ENCODE data around the gene ALG10B.
"Not testable (repeated sequence)": the region's sequence is repeated elsewhere in the genome, so short reads cannot be mapped to it uniquely, and the experiment has no call there.

Gene ALG10B

DNA sequence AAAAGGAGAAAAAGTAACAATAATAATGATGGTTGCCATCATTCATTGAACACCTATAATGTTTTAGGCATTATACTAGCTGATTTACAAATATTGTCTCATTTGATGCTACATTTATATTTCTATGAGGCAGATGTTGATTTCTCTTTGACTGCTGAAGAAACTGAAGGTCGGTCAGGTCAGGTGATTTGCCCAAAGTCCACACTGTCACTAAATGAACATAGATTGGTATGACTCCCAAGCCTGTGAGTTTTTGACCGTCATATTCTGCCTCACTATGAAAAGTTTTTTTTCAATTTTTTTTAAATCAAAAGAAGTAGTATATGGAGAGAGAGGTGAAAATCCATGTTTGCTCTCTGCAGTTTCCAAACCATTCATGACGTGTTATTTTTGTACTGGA lies 10.8 kb downstream of the ALG10B start:
- Histone ChIP-seq H3K4me1 (ENCODE audit: control insufficient read depth, insufficient read depth, low read length) (no peaks in the 10 kb centered on the region), H3K4me3 (ENCODE audit: low read depth, low read length) (no peak overlapping the region), H3K27ac (ENCODE audit: extremely low read depth, low read depth, low read length) (no peak overlapping the region), H3K36me3 (ENCODE audit: control insufficient read depth in 2 of 2, insufficient read depth in 1 of 2, low read length in 2 of 2) (no peaks in the 10 kb centered on the region; a peak in 1 of 3 replicates), H3K9me3 (ENCODE audit: control insufficient read depth, insufficient read depth, low read depth, low read length) (no peaks in the 10 kb centered on the region)
- TF ChIP-seq ZNF549 (tag by site-specific recombination; IDR thresholded peaks at IDR 0.05) (no peak), ZNF302 (tag by site-specific recombination; IDR thresholded peaks at IDR 0.05; ENCODE audit: low read depth) (no peak)
- TF ChIP-seq, protein P1, sequence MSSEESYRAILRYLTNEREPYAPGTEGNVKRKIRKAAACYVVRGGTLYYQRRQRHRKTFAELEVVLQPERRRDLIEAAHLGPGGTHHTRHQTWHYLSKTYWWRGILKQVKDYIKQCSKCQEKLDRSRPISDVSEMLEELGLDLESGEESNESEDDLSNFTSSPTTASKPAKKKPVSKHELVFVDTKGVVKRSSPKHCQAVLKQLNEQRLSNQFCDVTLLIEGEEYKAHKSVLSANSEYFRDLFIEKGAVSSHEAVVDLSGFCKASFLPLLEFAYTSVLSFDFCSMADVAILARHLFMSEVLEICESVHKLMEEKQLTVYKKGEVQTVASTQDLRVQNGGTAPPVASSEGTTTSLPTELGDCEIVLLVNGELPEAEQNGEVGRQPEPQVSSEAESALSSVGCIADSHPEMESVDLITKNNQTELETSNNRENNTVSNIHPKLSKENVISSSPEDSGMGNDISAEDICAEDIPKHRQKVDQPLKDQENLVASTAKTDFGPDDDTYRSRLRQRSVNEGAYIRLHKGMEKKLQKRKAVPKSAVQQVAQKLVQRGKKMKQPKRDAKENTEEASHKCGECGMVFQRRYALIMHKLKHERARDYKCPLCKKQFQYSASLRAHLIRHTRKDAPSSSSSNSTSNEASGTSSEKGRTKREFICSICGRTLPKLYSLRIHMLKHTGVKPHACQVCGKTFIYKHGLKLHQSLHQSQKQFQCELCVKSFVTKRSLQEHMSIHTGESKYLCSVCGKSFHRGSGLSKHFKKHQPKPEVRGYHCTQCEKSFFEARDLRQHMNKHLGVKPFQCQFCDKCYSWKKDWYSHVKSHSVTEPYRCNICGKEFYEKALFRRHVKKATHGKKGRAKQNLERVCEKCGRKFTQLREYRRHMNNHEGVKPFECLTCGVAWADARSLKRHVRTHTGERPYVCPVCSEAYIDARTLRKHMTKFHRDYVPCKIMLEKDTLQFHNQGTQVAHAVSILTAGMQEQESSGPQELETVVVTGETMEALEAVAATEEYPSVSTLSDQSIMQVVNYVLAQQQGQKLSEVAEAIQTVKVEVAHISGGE (tag by site-specific recombination; conservative IDR thresholded peaks at IDR 0.05; ENCODE audit: low read depth): no peak
- ChIA-PET CTCF (interaction anchor here (0.7 to 3.6 kb wide), 4 partner anchors 13 to 945 kb away, joined by 3 to 19 read pairs (median 8); no protein-coding TSS in a partner anchor), POLR2A (no interaction called here)

DNA sequence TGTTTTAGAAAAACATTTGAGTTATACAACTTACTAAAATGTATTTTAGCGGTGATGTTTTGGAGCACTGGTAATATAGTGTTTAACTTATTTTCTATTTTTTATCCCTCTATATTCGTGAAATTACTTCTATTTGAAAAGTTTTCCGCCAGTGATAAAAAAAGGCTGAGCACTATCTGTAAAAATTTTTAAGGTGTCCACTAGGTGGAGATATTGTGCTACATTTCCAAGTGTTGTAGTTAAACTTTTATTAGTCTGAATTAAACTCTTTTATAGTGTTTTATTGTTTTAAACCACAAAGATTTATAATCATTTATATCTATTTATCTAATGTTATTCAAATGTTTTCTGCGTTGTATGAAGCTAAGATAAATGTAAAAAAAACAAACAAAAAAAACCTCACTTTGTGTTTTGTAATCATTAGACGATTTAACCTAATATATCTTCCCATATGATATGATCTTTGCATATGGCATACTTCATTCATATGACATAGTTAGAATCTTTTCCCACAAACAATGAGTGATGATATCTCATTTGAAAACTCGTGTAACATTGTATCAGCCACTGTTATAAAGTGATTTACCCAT lies 11.8 kb downstream of the ALG10B start:
- POLR2A ChIA-PET: no interaction called here

DNA sequence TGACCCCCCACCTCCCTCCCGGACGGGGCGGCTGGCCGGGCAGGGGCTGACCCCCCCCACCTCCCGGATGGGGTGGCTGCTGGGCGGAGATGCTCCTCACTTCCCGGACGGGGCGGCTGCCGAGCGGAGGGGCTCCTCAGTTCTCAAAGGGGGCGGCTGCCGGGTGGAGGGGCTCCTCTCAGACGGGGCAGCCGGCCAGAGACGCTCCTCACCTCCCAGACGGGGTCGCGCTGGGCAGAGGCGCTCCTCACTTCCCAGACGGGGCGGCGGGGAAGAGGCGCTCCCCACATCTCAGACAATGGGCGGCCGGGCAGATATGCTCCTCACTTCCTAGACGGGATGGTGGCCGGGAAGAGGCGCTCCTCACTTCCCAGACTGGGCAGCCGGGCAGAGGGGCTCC lies 13.8 kb downstream of the ALG10B start:
- POLR2A ChIA-PET; H3K4me3 ChIP-seq (ENCODE audit: low read depth, low read length); H3K36me3 ChIP-seq (ENCODE audit: control insufficient read depth in 2 of 2, insufficient read depth in 1 of 2, low read length in 2 of 2); CTCF ChIA-PET; H3K27ac ChIP-seq (ENCODE audit: extremely low read depth, low read depth, low read length); H3K9me3 ChIP-seq (ENCODE audit: control insufficient read depth, insufficient read depth, low read depth, low read length); H3K4me1 ChIP-seq (ENCODE audit: control insufficient read depth, insufficient read depth, low read length): not testable (repeated sequence)

More for the DNA sequence above, 11.8 kb downstream of the ALG10B start:
- no peaks in the 10 kb centered on the region for H3K9me3 ChIP-seq (ENCODE audit: control insufficient read depth, insufficient read depth, low read depth, low read length)
- TF ChIP-seq ZNF600 (tag by site-specific recombination; IDR thresholded peaks at IDR 0.05): no peak
- no peak for TF ChIP-seq ZNF184 (tag by site-specific recombination; IDR thresholded peaks at IDR 0.05)
- TF ChIP-seq ZNF146 (tag by site-specific recombination; IDR thresholded peaks at IDR 0.05): no peak
- TF ChIP-seq ZNF660 (tag by site-specific recombination; IDR thresholded peaks at IDR 0.05): 0 out of 2 replicates have a peak, but pooled peaks have one; percentile 40
- no peak for TF ChIP-seq KLF16 (tag by site-specific recombination; IDR thresholded peaks at IDR 0.05)
- TF ChIP-seq ZNF654 (tag by site-specific recombination; IDR thresholded peaks at IDR 0.05; ENCODE audit: low read depth): peak; percentile 61
- H3K36me3 ChIP-seq (ENCODE audit: control insufficient read depth in 2 of 2, insufficient read depth in 1 of 2, low read length in 2 of 2): no peaks in the 10 kb centered on the region; a peak in 1 of 3 replicates
- H3K4me1 ChIP-seq (ENCODE audit: control insufficient read depth, insufficient read depth, low read length): no peaks in the 10 kb centered on the region
- CTCF ChIA-PET: interaction anchor here (0.6 to 3.6 kb wide), 9 partner anchors 9 to 1737 kb away, joined by 3 to 19 read pairs (median 3); no protein-coding TSS in a partner anchor
- H3K27ac ChIP-seq (ENCODE audit: extremely low read depth, low read depth, low read length): no peak overlapping the region
- H3K4me3 ChIP-seq (ENCODE audit: low read depth, low read length): no peak overlapping the region

DNA sequence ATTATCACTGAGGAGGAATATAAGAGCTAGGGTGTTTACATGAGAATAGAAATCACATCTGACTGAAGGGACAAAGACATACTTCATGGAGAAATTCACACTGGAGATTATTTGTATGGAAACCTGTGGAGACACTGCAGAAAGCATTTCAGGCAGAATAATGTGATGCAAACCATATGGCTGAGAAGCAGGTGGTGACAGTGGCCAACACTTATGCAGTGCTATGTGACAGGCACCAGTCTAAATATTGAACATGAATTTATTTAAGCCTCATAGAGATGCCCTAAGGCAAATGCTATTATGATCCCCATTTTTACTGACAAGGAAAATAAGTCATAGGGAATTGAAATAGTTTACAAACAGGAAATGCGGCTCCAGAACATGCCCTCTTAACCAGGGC lies 16.2 kb downstream of the ALG10B start:
- no peaks in the 10 kb centered on the region for H3K4me1 ChIP-seq (ENCODE audit: control insufficient read depth, insufficient read depth, low read length)
- ChIA-PET POLR2A (no interaction called here), CTCF (no interaction called here)
- H3K36me3 ChIP-seq (ENCODE audit: control insufficient read depth in 2 of 2, insufficient read depth in 1 of 2, low read length in 2 of 2): no peaks in the 10 kb centered on the region
- no peaks in the 10 kb centered on the region for H3K9me3 ChIP-seq (ENCODE audit: control insufficient read depth, insufficient read depth, low read depth, low read length)
- TF ChIP-seq, protein P1 (tag by site-specific recombination; conservative IDR thresholded peaks at IDR 0.05; ENCODE audit: low read depth): no peak
- TF ChIP-seq ZNF654 (tag by site-specific recombination; IDR thresholded peaks at IDR 0.05; ENCODE audit: low read depth) (no peak), ZBTB8A (tag by site-specific recombination; IDR thresholded peaks at IDR 0.05) (no peak), ZNF830 (tag by site-specific recombination; IDR thresholded peaks at IDR 0.05; ENCODE audit: low read depth) (no peak)
- TF ChIP-seq, protein P2, sequence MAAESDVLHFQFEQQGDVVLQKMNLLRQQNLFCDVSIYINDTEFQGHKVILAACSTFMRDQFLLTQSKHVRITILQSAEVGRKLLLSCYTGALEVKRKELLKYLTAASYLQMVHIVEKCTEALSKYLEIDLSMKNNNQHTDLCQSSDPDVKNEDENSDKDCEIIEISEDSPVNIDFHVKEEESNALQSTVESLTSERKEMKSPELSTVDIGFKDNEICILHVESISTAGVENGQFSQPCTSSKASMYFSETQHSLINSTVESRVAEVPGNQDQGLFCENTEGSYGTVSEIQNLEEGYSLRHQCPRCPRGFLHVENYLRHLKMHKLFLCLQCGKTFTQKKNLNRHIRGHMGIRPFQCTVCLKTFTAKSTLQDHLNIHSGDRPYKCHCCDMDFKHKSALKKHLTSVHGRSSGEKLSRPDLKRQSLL (tag by site-specific recombination; IDR thresholded peaks at IDR 0.05): no peak
- TF ChIP-seq, protein P3, sequence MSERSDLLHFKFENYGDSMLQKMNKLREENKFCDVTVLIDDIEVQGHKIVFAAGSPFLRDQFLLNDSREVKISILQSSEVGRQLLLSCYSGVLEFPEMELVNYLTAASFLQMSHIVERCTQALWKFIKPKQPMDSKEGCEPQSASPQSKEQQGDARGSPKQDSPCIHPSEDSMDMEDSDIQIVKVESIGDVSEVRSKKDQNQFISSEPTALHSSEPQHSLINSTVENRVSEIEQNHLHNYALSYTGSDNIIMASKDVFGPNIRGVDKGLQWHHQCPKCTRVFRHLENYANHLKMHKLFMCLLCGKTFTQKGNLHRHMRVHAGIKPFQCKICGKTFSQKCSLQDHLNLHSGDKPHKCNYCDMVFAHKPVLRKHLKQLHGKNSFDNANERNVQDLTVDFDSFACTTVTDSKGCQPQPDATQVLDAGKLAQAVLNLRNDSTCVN (tag by site-specific recombination; optimal IDR thresholded peaks at IDR 0.05): no peak
- TF ChIP-seq, protein P4, sequence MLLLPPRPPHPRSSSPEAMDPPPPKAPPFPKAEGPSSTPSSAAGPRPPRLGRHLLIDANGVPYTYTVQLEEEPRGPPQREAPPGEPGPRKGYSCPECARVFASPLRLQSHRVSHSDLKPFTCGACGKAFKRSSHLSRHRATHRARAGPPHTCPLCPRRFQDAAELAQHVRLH (tag by site-specific recombination; IDR thresholded peaks at IDR 0.05): no peak
- TF ChIP-seq, protein P5, sequence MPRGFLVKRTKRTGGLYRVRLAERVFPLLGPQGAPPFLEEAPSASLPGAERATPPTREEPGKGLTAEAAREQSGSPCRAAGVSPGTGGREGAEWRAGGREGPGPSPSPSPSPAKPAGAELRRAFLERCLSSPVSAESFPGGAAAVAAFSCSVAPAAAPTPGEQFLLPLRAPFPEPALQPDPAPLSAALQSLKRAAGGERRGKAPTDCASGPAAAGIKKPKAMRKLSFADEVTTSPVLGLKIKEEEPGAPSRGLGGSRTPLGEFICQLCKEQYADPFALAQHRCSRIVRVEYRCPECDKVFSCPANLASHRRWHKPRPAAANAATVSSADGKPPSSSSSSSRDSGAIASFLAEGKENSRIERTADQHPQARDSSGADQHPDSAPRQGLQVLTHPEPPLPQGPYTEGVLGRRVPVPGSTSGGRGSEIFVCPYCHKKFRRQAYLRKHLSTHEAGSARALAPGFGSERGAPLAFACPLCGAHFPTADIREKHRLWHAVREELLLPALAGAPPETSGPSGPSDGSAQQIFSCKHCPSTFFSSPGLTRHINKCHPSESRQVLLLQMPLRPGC (tag by site-specific recombination; IDR thresholded peaks at IDR 0.05): no peak
- H3K4me3 ChIP-seq (ENCODE audit: low read depth, low read length): no peak overlapping the region
- no peak overlapping the region for H3K27ac ChIP-seq (ENCODE audit: extremely low read depth, low read depth, low read length)
